ENCODE measurements around the gene PITPNC1.
A peak's percentile ranks its signal among the peaks of the same experiment; 100 is the strongest.
"Not testable (repeated sequence)": the region's sequence is repeated elsewhere in the genome, so short reads cannot be mapped to it uniquely, and the experiment has no call there.

The PITPNC1 gene

DNA sequence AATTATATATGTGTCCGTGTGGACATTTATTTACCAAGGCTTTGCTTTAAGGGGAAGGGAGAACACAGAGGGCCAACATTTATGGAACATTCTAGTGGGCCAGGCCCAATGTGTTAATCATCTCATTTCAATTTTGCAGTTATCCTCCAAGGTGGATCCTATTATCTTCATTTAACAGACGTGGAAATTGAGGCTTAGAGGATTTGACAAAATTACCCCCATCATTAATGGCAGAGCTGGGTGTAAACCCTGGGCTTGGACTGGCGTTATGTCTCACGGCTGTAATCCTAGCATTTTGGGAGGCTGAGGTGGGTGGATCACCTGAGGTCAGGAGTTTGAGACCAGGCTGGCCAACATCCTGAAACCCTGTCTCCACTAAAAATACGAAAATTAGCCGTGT lies 26.4 kb downstream of the PITPNC1 start:
- Histone ChIP-seq H3K9me3 (replicated peaks; ENCODE audit: low read length) (no peaks in the 10 kb centered on the region), H3K36me3 (ENCODE audit: insufficient read depth, low read length) (no peaks in the 10 kb centered on the region), H3K27me3 (ENCODE audit: control insufficient read depth, insufficient read depth, low read length) (no peaks in the 10 kb centered on the region), H3K4me3 (ENCODE audit: low read length) (no peak overlapping the region), H3K4me1 (ENCODE audit: control insufficient read depth, insufficient read depth, low read length) (peaks cover 13% of the 10 kb centered on the region), H3K9ac (ENCODE audit: low read depth, low read length) (no peak overlapping the region), H3K4me2 (ENCODE audit: low read length) (no peak overlapping the region)

DNA sequence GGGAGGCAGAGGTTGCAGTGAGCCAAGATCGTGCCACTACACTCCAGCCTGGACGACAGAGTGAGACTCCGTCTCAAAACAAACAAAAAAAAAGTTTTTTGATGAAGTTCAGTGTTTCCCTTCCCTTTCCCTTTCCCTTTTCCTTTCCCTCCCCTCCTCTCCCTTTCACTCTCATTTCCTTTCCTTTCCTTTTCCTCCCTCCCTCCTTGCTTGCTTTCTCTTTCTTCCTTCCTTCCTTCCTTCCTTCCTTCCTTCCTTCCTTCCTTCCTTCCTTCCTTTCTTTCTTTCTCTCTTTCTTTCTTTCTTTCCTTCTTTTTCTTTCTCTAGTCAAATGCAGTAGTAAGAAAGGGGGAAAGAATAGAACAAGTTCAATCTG lies 31.4 kb downstream of the PITPNC1 start:
- H3K27me3 ChIP-seq (ENCODE audit: control insufficient read depth, insufficient read depth, low read length); H3K4me1 ChIP-seq (ENCODE audit: control insufficient read depth, insufficient read depth, low read length); H3K4me2 ChIP-seq (ENCODE audit: low read length); H3K9ac ChIP-seq (ENCODE audit: low read depth, low read length); H3K4me3 ChIP-seq (ENCODE audit: low read length); H3K36me3 ChIP-seq (ENCODE audit: insufficient read depth, low read length); H3K9me3 ChIP-seq (replicated peaks; ENCODE audit: low read length): not testable (repeated sequence)

DNA sequence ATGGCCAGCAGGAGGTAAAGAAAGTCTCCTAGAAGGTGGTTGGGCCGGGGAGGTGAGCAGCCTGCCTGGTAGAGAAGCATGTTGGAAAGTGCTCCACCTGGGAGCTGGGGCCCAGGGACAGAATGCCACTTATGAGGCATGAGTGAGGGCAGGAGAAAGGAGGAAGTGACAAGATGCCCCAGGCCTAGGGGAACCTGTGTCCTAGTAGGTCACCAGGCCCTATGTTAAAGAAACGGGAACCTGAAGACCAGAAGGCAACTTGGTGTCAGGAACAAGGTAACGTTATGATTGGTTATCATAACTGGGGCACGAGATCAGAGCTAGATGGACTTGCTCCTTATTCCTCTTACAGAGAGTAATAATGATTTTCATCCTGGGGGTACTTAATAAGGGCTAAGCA lies 34.3 kb downstream of the PITPNC1 start:
- H3K9me3 ChIP-seq (replicated peaks; ENCODE audit: low read length), result no peaks in the 10 kb centered on the region

DNA sequence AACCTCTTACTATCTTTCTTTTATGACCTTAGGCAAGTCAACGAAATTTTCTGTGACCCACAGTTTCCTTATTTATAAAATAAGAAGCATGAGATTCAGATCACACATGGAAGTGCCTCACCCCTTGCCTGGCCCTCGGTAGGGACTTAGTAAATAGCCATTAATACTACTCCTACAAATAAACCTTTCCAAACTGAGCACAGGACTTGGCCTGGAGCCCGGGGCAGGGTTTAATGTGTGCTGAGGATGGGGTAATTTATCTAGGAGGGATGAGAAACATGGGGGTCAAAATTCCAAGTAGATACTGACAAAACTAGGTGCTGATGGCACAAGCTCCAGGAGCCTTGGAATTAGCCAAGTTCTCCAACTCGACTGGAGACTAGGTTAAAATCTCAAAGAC lies 35.0 kb downstream of the PITPNC1 start:
- Histone ChIP-seq H3K4me3 (ENCODE audit: low read length) (no peak overlapping the region), H3K4me1 (ENCODE audit: control insufficient read depth, insufficient read depth, low read length) (peaks cover 4% of the 10 kb centered on the region), H3K4me2 (ENCODE audit: low read length) (no peak overlapping the region), H3K9me3 (replicated peaks; ENCODE audit: low read length) (no peaks in the 10 kb centered on the region), H3K9ac (ENCODE audit: low read depth, low read length) (no peak overlapping the region), H3K36me3 (ENCODE audit: insufficient read depth, low read length) (no peaks in the 10 kb centered on the region), H3K27me3 (ENCODE audit: control insufficient read depth, insufficient read depth, low read length) (no peaks in the 10 kb centered on the region)

More for the DNA sequence above, 34.3 kb downstream of the PITPNC1 start:
- no peaks in the 10 kb centered on the region for H3K36me3 ChIP-seq (ENCODE audit: insufficient read depth, low read length)
- H3K4me1 ChIP-seq (ENCODE audit: control insufficient read depth, insufficient read depth, low read length), result peaks cover 4% of the 10 kb centered on the region
- H3K27me3 ChIP-seq (ENCODE audit: control insufficient read depth, insufficient read depth, low read length), result no peaks in the 10 kb centered on the region
- no peak overlapping the region for H3K4me3 ChIP-seq (ENCODE audit: low read length)
- H3K9ac ChIP-seq (ENCODE audit: low read depth, low read length), result no peak overlapping the region
- no peak overlapping the region for H3K4me2 ChIP-seq (ENCODE audit: low read length)

- H3K9ac ChIP-seq (ENCODE audit: low read depth, low read length), result no peak overlapping the region
- H3K4me1 ChIP-seq (ENCODE audit: control insufficient read depth, insufficient read depth, low read length), result peaks cover 2% of the 10 kb centered on the region
- H3K36me3 ChIP-seq (ENCODE audit: insufficient read depth, low read length), result no peaks in the 10 kb centered on the region
- H3K9me3 ChIP-seq (replicated peaks; ENCODE audit: low read length), result no peaks in the 10 kb centered on the region
- no peak overlapping the region for H3K4me2 ChIP-seq (ENCODE audit: low read length)
- no peak overlapping the region for H3K4me3 ChIP-seq (ENCODE audit: low read length)
- H3K27me3 ChIP-seq (ENCODE audit: control insufficient read depth, insufficient read depth, low read length), result no peaks in the 10 kb centered on the region
Measured at GRCh38 chr17:67412941-67413340, 35.9 kb downstream of the PITPNC1 start.

- Histone ChIP-seq H3K4me1 (ENCODE audit: control insufficient read depth, insufficient read depth, low read length) (no peaks in the 10 kb centered on the region), H3K4me3 (ENCODE audit: low read length) (no peak overlapping the region), H3K36me3 (ENCODE audit: insufficient read depth, low read length) (no peaks in the 10 kb centered on the region), H3K9me3 (replicated peaks; ENCODE audit: low read length) (no peaks in the 10 kb centered on the region), H3K27me3 (ENCODE audit: control insufficient read depth, insufficient read depth, low read length) (no peaks in the 10 kb centered on the region), H3K4me2 (ENCODE audit: low read length) (no peak overlapping the region), H3K9ac (ENCODE audit: low read depth, low read length) (no peak overlapping the region)
Measured at GRCh38 chr17:67413388-67413787, 36.3 kb downstream of the PITPNC1 start.

- Histone ChIP-seq H3K4me1 (ENCODE audit: control insufficient read depth, insufficient read depth, low read length) (no peaks in the 10 kb centered on the region), H3K4me3 (ENCODE audit: low read length) (no peak overlapping the region), H3K27me3 (ENCODE audit: control insufficient read depth, insufficient read depth, low read length) (no peaks in the 10 kb centered on the region), H3K4me2 (ENCODE audit: low read length) (no peak overlapping the region), H3K9ac (ENCODE audit: low read depth, low read length) (no peak overlapping the region), H3K9me3 (replicated peaks; ENCODE audit: low read length) (no peaks in the 10 kb centered on the region), H3K36me3 (ENCODE audit: insufficient read depth, low read length) (no peaks in the 10 kb centered on the region)
Measured at GRCh38 chr17:67414130-67414529, 37.0 kb downstream of the PITPNC1 start.

GRCh38 chr17:67414559-67414958 lies 37.5 kb downstream of the PITPNC1 start:
- Histone ChIP-seq H3K4me1 (ENCODE audit: control insufficient read depth, insufficient read depth, low read length) (no peaks in the 10 kb centered on the region), H3K9me3 (replicated peaks; ENCODE audit: low read length) (no peaks in the 10 kb centered on the region), H3K4me2 (ENCODE audit: low read length) (no peak overlapping the region), H3K4me3 (ENCODE audit: low read length) (no peak overlapping the region), H3K27me3 (ENCODE audit: control insufficient read depth, insufficient read depth, low read length) (no peaks in the 10 kb centered on the region), H3K9ac (ENCODE audit: low read depth, low read length) (no peak overlapping the region), H3K36me3 (ENCODE audit: insufficient read depth, low read length) (no peaks in the 10 kb centered on the region)

DNA sequence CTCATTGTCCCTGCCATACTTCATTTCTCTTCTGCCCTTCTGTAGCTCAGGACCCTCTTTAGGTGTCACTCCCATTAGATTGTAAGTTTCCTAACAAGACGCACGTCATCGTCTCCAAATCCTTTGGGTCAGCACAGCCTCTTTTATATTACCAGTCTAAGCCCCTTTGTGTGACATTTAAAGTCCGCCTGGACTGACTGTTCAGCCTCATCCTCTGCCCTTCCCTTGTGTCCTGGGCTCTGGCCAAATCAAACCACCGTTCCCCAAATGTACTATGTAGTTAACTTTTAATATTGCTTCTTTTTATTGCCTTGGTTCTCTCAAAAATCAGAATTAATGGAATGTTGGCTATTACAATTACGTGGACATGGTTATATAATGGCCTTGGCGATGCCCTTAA lies 38.2 kb downstream of the PITPNC1 start:
- no peak overlapping the region for H3K9ac ChIP-seq (ENCODE audit: low read depth, low read length)
- no peaks in the 10 kb centered on the region for H3K9me3 ChIP-seq (replicated peaks; ENCODE audit: low read length)
- H3K4me1 ChIP-seq (ENCODE audit: control insufficient read depth, insufficient read depth, low read length), result no peaks in the 10 kb centered on the region
- H3K36me3 ChIP-seq (ENCODE audit: insufficient read depth, low read length), result no peaks in the 10 kb centered on the region
- no peak overlapping the region for H3K4me2 ChIP-seq (ENCODE audit: low read length)
- no peak overlapping the region for H3K4me3 ChIP-seq (ENCODE audit: low read length)
- H3K27me3 ChIP-seq (ENCODE audit: control insufficient read depth, insufficient read depth, low read length), result no peaks in the 10 kb centered on the region

DNA sequence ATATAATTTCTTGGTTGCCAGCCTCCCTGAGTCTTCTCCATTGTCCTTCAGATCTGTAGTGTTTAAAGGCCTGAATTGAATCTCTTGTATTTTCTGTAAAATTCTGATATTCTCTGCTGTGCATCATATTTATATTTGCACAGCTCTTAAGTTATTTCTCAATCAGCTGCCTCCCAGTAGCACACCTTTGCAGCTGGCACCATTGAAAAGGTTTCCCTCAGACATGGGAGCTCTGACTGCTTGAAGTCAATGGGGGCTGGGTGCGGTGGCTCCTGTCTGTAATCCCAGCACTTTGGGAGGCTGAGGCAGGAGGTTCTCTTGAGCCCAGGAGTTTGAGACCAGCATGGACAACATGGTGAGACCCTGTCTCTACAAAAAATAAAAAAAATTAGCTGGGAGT lies 40.4 kb downstream of the PITPNC1 start:
- Histone ChIP-seq H3K9me3 (replicated peaks; ENCODE audit: low read length) (no peaks in the 10 kb centered on the region), H3K27me3 (ENCODE audit: control insufficient read depth, insufficient read depth, low read length) (no peaks in the 10 kb centered on the region), H3K4me2 (ENCODE audit: low read length) (no peak overlapping the region), H3K36me3 (ENCODE audit: insufficient read depth, low read length) (no peaks in the 10 kb centered on the region), H3K9ac (ENCODE audit: low read depth, low read length) (no peak overlapping the region), H3K4me3 (ENCODE audit: low read length) (no peak overlapping the region), H3K4me1 (ENCODE audit: control insufficient read depth, insufficient read depth, low read length) (peaks cover 15% of the 10 kb centered on the region)

DNA sequence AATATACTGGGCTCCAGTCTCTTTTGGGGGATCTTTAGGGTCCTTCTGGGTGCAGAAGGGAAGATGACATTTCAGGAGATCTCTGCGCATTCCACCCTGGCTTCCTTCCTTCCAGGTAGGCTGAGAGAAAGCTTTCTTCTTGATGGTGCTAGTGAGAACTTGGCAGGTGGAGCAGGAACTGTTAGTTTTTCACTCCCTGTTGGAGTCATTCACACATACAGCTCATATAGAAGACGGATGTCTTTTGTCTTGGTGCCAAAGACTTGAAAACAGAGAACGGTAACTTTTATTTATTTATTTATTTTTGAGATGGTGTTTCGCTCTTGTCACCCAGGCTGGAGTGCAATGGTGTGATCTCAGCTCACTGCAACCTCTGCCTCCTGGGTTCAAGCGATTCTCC lies 43.9 kb downstream of the PITPNC1 start:
- no peaks in the 10 kb centered on the region for H3K9me3 ChIP-seq (replicated peaks; ENCODE audit: low read length)
- no peak overlapping the region for H3K4me3 ChIP-seq (ENCODE audit: low read length)
- no peaks in the 10 kb centered on the region for H3K27me3 ChIP-seq (ENCODE audit: control insufficient read depth, insufficient read depth, low read length)
- no peak overlapping the region for H3K4me2 ChIP-seq (ENCODE audit: low read length)
- no peak overlapping the region for H3K9ac ChIP-seq (ENCODE audit: low read depth, low read length)
- H3K36me3 ChIP-seq (ENCODE audit: insufficient read depth, low read length), result no peaks in the 10 kb centered on the region
- H3K4me1 ChIP-seq (ENCODE audit: control insufficient read depth, insufficient read depth, low read length), result peaks cover 24% of the 10 kb centered on the region

DNA sequence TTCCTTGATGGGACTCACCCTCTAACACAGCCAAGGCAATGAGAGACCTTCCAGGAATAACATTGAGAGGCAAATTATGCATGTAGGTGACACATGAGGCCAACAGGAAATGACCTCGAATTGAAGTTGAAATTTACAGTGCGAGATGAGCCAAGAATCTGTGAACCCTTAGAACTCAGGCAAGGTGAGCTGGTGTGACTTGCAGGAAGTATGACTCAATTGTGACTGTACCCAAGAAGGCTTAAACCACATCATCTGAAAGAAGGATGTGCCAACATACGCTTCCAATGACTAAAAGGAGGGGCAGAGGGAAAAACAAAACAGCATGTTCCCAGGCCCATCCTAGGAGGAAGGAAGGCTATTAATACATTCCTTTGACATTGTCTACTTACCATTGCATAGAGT lies 44.8 kb downstream of the PITPNC1 start:
- Histone ChIP-seq H3K36me3 (ENCODE audit: insufficient read depth, low read length) (no peaks in the 10 kb centered on the region), H3K9ac (ENCODE audit: low read depth, low read length) (peak overlapping the region; percentile 60), H3K4me3 (ENCODE audit: low read length) (no peak overlapping the region), H3K4me2 (ENCODE audit: low read length) (peak overlapping the region; percentile 49), H3K27me3 (ENCODE audit: control insufficient read depth, insufficient read depth, low read length) (no peaks in the 10 kb centered on the region), H3K9me3 (replicated peaks; ENCODE audit: low read length) (no peaks in the 10 kb centered on the region), H3K4me1 (ENCODE audit: control insufficient read depth, insufficient read depth, low read length) (peaks cover 24% of the 10 kb centered on the region)

Data from skeletal muscle satellite cell (primary cell).